ENCODE results near the gene HIPK4.
"Not testable (repeated sequence)": the region's sequence is repeated elsewhere in the genome, so short reads cannot be mapped to it uniquely, and the experiment has no call there.

The HIPK4 gene

DNA sequence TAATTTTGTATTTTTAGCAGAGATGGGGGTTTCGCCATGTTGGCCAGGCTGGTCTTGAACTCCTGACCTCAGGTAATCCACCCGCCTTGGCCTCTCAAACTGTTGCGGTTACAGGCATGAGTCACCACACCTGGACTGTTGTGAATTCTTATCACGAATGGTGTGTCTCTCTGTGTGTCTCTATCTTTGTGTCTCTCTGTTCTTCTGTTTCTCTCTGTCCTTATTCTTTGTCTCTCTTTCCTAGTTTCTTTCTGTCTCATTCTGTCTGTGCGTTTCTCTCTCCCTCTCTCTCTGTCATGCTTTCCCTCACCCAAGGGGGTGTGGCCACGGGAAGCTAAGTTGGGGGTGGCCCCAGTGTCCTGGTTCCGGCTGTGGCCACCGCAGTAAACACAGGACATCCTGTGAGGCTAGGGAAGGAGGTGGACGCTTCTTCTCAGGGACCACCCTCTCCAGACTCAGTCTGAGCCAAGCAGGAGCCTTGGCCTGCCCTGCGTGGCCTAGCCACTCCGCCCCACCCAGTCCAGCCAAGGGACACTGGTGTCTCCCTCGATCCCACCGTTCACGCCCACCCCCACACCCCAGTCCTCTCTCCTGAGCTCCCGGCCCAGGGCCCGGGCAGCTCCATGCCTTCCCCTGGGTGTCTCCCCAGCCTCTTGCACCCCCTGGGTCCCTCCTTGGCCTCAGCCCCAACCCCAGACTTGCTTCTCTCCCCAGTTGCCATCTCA, 27.1 kb upstream of the HIPK4 start:
- DNase-seq (ENCODE audit: low spot score): no peak

DNA sequence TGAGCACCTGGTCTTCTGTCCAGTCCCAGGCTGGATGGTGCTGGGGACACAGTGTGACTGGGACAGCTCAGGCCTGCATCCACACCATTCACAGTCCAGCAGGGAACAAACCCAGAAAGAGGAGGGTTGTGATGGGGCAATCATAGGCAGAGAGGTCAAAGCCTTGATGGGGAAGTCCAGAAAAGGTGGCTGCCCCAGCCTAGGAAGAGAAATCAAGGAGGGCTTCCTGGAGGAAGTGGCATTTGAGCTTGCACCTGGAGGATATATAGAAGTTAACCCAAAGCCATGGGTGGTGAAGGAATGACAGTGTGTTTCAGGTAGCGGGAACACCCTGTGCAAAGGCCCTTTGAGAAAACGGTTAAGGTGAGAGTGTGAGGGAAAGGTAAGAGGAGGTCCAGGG, 25.8 kb upstream of the HIPK4 start:
- DNase-seq (ENCODE audit: low spot score): no peak

DNA sequence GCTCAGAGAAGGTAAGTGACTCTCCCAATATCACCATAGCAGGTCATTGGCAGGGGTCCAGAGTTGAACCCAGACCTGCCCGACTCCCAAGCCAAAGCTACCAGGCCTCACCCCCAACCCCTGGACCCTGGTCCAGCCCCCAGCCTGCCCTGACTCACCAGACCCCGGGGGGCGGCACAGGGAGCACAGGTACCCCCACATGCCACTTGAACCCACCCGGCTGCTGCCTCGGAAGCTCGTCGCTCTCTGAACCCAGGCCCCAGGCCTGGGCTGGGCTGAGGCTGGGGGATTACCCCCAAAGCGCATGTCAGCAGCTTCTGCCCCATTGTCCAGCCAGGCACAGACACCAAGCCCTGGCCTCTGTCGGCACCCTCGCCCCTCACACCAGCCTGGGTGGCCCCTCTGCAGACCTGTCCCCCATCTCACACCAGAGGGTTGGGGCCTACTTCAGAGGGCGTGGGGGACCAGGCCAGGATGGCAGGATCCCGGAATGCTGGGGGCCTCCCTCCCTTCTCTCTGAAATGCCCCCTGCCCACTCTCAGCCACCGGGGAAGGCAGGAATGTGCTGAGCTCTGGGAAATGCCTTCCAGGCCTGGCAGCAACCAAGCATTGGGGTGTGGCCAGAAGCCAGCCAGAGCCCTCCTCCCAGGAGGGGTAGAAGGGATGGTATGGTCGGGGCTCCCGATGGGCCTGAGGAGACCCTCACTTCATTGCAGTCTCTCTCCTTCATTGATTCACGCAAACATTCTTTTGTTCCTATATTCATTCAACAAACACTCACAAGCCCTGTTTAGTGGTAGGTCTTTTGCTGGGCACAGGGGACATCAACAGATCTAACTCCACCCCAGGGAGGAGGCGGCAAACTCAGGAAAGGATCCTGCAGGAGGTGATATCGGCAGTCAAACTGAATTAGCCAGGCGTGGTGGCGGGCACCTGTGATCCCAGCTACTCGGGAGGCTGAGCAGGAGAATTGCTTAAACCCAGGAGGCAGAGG, 24.9 kb upstream of the HIPK4 start:
- DNase-seq (ENCODE audit: low spot score): no peak

DNA sequence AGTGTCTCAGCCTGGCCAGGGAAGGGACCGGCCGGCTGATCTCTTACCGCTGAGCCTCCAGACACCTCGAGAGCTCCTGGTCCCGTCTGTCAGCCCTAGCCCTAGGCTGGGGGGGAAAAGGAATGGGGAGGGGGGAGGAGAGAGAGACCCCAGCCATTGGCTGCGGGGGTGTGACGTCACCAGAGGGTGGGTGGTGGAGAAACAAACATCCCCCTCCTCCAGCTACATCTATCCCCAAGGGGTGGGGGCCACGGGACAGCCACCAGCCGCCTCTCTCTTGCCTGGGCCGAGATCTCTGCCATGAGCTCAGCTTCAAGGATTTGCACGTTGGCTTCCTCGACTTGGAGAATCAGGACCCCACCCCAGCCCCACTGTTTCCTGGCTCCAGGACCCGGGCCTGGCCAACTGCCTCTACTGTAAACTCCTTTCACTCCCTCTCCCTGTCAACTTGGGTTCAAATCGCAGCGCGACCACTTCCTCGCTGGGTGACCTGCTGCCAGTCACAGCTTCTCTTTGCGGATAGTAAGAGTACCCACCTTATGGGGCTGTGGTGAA, 23.4 kb upstream of the HIPK4 start, which contains the start of gene PRX:
Gene PRX (minus strand): TSS at position 88 of the 555 bp plus-strand sequence. CDS start 5,446 bp downstream, outside the sequence.
- DNase-seq (ENCODE audit: low spot score): peak; percentile 82

DNA sequence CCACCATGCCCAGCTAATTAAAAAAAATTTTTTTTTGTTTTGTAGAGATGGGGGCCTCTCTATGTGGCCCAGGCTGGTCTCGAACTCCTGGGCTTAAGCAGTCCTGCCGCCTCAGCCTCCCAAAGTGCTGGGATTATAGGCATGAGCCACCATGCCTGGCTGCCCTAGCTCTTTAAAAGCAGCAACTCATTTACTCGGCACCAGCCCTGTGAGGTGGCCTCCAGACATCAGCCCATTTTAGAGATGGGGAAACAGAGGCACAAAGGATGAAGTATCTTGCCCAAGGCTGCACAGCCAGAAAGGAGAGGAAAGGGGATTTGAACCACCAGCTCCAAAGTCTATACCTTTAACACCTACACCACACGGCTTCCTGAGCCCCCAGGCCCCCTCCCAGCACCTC, 22.9 kb upstream of the HIPK4 start:
- DNase-seq (ENCODE audit: low spot score): no peak

DNA sequence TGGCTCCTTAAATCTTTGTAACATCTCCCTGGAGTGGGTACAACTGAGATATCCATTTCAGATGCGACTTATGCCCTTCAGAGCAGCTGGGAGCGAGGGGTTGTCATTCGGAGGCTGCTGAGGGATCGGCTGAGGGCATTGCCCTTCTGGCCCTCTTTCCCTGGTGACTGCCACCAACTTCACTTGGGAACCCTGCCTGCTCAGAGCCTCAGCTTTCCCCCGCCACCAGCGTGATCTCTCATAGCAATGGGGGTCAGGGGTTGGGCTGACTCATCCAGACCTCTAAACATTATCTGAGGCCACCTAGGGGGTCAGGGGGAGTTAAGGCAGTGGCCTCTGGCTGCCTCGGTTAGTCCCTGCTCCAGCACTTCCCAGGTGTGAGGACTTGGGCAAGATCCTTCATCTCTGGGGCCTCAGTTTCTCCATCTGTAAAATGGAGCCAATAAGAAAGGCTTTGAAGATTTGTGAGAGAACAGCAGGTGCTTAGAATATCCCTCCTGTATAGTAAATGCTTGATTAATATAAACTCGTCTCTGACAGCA, 22.0 kb upstream of the HIPK4 start:
- no peak for DNase-seq (ENCODE audit: low spot score)

DNA sequence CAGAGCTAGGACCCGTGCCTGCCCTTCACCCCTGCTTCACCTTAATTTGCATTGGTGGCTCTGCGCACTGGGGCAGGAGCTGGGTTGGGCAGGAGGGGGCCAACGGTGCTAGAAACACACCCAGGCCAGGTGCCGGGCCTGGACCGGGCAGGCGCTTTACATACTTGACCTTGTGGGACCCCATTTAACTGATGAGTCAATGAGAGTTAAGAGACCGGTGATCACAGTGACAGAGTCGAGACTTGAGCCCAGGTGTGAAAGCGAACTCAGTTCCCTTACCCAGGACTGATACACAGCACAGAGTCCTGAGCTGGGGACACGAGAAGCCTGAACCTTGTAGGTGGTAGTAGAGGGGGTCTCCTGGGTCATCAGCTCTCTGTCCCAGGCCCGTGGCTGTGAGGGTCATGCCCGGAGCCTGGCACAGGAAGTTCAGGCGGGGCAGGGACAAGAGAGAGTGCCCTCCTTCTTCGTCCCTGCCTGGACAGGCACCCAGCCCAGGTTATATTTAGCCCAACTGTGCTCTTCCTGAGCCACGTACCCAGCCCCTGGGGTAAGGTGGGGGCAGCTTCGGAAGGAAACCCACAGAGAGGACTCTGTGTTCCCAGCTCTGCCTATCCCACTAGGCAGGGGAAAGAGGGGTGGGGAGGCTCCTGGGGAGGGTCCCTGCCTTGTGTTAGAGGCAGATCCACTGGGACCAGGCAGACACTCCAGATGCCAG, 21.3 kb upstream of the HIPK4 start:
- no peak for DNase-seq (ENCODE audit: low spot score)

DNA sequence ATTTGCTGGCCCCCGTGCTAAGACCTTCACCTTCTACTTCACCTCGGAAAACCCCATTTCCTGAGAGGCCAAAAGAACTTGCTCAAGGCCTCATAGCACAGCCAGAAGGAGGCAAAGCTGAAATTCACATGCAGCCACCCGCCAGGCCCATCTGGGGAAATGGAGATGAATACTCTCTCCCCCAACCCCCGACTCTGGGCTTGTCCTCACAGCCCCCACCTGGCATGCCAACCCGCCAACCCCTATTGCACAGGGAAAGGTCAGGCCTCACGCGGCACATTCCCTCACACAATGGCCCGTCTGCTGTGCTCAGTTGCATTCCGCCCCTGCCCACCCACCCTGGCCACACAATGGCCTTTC, 20.0 kb upstream of the HIPK4 start:
- DNase-seq (ENCODE audit: low spot score): no peak

DNA sequence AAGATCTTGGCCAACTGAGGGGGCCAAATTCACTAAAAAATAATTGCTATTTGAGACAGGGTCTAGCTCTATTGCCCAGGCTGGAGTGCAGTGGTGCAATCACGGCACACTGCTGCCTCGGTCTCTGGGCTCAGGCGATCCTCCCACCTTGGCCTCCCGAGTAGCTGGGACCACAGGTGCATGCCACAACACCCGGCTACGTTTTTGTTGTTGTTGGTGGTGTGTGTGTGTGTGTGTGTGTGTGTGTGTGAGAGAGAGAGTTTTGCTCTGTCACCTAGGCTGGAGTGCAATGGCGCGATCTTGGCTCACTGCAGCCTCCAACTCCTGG, 18.6 kb upstream of the HIPK4 start:
- DNase-seq (ENCODE audit: low spot score): not testable (repeated sequence)

DNA sequence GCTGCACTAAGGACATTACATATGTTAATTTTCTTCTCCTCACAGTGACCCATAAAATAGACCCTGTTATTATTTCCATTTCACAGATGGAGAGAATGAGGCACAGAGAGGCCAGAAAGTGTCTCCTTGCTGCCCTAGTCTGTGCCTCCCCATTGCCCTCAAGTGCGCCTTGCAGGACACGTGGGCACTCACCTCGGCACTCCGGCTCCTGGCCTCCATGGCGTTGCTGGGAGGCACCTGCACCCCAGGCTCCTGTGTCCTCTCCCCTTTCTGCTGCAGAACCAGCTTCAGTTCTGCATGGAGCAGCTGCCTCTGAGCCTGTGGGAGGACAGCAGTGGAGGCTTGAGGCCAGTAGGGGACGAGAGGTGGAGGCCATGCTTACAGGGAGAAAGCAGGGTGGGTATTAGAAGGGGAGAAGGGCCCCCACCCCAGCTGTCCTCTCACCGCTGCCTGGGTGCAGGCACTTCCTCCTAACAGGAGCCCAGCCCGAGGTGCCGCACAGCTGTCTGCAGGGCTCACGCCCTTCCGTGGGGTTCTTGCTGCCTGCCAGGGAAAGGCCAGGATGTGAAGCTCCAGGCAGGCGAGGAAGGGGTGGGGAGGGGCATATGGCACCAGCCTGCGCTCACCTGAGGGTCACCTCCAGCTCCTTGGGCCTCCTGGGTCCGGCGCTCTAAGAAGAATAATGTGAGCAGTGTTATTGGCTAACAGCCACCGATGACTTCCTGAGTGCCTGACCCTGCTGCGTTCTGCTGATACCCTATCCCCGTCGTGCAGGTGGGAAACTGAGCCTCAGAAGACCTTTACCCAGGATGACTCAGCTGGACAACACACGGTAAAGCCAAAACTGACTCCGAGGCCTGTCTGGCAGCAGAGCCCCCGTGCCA, 18.0 kb upstream of the HIPK4 start:
- no peak for DNase-seq (ENCODE audit: low spot score)

DNA sequence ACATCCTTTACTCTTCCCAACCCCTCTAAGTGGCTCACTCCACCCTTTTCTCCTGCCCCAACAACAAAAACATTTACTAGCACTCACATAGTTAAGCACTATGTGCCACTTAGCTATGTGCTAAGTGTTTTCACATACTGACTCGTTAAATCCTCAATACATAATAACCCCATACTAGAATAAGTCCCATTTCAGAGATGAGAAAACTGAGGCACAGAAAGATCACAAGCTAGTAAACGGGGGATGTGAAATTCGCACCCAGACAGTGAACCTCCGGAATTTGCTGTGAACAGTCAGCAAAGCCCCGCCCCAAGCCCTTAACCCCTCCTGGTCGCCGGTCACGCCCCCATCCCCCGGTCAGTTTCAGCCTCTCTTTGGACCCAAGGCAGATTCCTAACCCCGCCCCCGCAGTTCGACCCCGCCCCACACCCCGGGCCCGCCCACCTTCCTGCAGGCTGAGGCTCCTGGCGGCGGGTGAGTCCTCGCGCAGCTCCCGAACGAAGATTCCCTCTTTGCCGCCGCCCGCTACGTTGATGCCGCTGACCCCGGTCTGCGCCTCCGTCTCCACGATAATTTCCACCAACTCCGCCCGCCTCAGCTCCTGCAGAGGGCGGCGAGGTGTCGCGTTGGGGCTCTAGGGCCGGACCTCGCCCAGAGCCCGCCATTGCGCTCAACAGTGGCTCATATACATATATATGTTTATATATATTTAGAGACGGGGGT, 13.4 kb upstream of the HIPK4 start:
- DNase-seq (ENCODE audit: low spot score): peak; percentile 95

DNA sequence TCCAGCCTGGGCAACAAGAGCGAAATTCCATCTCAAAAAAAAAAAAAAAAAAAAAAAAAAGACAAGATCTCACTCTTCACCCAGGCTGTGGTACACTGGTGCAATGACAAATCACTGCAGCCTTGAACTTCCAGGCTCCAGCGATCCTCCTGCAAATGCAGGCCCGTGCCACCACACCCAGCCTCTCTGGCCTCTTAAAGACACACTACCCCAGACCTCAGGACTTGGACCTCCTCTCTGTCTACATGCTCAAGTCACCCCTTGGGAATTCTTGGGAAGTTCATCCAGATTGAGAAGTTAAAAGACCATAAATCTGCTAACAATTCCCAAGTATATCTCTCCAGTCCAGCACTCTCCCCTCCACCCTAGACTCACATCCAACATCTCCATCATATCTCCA, 10.6 kb upstream of the HIPK4 start:
- no peak for DNase-seq (ENCODE audit: low spot score)

DNA sequence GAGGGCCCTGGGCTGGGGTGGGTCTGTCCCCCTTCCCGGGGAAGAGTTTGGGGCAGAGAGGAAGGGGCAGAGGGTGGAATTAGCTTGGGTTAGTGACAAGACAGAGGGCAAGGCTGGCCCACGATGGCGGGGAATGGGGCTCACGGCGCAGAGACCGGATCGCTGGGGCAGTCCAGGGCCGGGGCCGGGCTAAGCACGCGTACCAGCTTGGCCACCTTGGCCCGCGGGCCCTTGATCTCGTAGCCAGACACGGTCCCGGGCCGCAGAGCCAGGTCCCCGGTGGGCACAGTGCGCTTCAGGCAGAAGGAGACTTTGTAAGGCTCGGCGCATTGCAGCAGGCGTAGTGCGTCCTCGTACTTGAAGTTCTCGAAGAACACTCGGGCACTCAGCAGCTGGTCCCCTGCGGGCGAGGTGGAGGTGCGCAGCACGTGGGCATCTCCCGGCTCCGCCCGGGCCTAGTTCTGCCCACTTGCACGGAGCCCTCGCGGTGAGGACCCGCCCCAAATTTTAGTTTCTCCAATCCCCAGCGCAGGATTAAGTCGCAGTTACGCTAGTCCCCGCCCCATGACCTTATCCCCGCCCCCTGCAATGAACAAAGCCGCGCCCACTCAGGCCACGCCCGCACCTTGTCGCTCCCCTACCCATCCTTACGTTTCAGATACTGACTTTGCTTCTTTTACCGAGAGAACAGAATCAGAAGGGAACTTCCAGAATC, 8.6 kb upstream of the HIPK4 start:
- DNase-seq (ENCODE audit: low spot score): peak; percentile 85

DNA sequence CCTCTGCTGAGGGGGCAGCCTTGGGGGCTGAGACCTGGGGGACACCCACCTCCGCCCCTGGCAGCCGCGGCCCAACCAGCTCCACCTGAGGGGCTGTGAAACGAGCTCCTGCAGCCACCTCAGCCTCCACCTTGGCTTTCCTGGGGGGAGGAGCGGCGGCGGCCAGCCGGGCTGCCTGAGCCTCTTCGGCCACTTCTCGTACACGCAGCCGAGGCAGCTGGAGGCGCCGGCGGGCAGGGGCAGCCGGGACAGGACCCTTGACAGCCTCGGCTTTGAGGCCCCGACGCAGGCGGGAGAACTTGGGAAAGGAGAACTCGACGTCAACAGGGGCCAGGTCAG, 7.6 kb upstream of the HIPK4 start:
- DNase-seq (ENCODE audit: low spot score): no peak

DNA sequence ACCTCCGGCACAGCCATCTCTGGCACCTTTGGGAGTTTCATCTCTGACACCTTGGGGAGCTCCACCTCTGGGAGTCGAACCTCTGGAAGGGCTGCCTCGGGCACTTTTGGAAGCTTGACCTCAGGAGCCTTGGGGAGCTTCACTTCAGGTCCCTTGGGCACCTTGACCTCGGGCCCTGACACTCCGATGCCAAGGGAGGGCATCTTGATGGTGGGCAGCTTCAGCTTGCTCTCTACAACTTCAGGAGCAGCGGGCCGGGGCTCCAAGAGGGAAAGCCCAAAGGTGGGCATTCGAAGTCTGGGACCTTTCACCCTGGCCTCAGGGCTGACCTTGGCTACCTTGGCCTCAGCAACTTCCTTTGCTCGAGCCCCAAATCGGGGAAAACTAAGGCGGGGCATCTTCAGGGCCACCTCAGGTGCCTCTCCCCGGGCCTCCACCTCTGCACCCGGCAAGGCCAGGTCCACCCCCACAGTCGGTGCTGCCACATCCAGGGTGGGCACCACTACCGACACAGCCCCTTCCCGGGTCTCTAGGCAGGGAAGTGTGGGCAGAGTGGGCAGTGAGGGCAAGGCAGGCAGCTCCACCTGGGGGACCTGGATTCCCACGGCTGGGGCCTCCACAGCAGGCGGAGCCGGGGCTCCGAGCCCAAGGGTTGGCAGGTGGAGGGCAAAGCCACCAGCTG, 7.0 kb upstream of the HIPK4 start:
- DNase-seq (ENCODE audit: low spot score): no peak

DNA sequence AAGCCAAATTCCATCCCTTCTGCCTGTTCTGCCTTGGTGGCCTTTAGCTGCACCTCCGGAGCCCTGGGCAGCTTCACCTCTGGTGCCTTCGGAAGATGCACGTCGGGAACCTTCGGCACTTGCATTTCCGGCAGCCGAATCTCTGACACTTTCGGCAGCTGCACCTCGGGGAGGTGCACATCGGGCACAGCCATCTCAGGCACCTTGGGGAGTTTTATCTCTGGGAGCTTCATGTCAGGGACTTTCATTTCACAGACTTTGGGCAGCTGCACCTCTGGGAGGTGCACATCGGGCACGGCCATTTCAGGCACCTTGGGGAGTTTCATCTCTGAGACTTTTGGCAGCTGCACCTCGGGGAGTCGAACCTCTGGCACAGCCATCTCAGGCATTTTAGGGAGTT, 6.0 kb upstream of the HIPK4 start:
- no peak for DNase-seq (ENCODE audit: low spot score)

DNA sequence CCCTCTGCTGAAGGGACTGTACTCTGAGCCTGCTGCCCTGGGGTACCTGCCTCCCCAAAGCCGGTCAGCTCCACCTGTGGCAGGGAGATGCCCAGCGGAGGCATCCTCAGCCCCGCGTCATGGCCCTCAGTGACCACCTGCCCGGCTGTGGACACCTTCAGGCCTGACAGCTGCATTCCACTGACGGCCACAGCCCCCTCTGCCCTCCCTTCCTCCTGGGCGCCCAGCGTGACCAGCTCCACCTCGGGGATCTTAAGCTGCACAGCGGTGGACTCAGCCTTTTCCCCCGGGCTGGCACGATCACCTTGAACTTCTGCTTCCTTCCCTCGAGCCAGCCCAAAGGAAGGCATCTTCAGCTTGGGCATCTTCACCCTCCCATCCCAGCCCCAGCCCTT, 4.8 kb upstream of the HIPK4 start:
- DNase-seq (ENCODE audit: low spot score): no peak

DNA sequence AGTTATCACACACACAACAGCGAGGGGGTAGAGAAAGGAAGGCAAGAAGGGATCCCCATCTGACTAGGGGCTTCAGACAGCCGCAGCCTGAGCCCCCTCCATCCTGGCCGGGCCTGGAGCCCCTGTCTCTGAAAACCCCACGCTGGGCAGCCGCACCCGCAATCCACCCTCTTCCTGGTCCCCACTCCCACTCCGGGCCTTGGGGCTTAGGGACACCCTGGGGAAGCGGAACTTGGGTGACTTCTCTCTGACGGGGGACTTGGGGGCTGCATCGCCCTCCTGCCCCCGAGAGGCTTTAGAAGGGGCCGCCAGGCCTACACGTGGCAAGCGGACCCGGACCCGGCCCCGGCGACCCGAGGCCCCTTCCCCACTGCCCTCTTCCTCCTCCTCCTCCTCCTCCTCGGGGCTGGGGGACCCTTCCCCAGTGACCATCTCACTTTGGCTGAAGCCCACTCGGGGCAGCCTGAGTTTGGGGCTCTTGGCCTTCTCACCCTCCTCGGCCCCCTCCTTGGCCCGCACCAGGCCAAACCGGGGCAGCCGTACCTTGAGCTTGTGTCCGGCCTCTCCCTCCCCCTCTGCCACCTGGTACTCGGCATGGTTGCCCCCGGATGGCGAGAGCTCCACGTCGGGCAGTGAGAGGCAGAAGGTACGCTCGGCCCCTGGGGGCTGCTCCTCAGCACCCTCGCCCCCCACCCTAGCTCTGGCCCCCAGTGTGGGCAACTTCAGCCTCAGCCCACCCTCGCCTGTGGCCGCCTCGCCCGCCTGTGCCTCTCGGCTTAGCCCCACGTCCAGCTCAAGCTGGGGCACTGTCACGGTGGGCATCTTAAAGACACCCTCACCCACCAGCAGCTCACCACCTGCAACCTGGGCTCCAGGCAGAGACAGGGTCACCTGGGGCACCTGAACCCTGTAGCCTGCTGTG, 4.2 kb upstream of the HIPK4 start:
- DNase-seq (ENCODE audit: low spot score): no peak
